Activated naive CD4-positive, alpha-beta T cell treated with anti-CD3 and anti-CD28 coated beads, Interleukin-2, amount 50 U/mL, for 24 hours (primary cell): ENCODE results near the gene JDP2.

ENCODE experiments used
- H3K27ac Mint-ChIP-seq: one replicate; pipeline ENCODE4 v1.8.0; 2021; ENCODE audit warnings: mild to moderate bottlenecking, mixed read lengths
- H3K27me3 Mint-ChIP-seq: one replicate; pipeline ENCODE4 v1.8.0; 2021; ENCODE audit warnings: mixed read lengths
- H3K36me3 Mint-ChIP-seq: one replicate; pipeline ENCODE4 v1.8.0; 2021; ENCODE audit warnings: mixed read lengths
- H3K4me1 Mint-ChIP-seq: one replicate; pipeline ENCODE4 v1.8.0; 2021; ENCODE audit warnings: mixed read lengths
- H3K4me3 Mint-ChIP-seq: one replicate; pipeline ENCODE4 v1.8.0; 2021; ENCODE audit warnings: mild to moderate bottlenecking, mixed read lengths
- H3K9me3 Mint-ChIP-seq: one replicate; pipeline ENCODE4 v1.8.0; 2021; ENCODE audit warnings: mixed read lengths

JDP2 gene

GRCh38 chr14:75428230-75429104 is 645 bp downstream of the JDP2 start:
- no peaks in the 10 kb centered on the region for H3K9me3 Mint-ChIP-seq
- H3K4me1 Mint-ChIP-seq: peaks cover 9% of the 10 kb centered on the region
- peaks cover 15% of the 10 kb centered on the region for H3K27me3 Mint-ChIP-seq
- H3K27ac Mint-ChIP-seq: no peak overlapping the region
- peak overlapping the region; percentile 76 for H3K4me3 Mint-ChIP-seq
- no peaks in the 10 kb centered on the region for H3K36me3 Mint-ChIP-seq

- Mint-ChIP-seq H3K9me3 (no peaks in the 10 kb centered on the region), H3K4me3 (peak overlapping the region; percentile 44), H3K4me1 (peaks cover 9% of the 10 kb centered on the region), H3K27ac (no peak overlapping the region), H3K36me3 (no peaks in the 10 kb centered on the region), H3K27me3 (peaks cover 15% of the 10 kb centered on the region)
Measured at GRCh38 chr14:75429562-75429961, 1.7 kb downstream of the JDP2 start.

DNA sequence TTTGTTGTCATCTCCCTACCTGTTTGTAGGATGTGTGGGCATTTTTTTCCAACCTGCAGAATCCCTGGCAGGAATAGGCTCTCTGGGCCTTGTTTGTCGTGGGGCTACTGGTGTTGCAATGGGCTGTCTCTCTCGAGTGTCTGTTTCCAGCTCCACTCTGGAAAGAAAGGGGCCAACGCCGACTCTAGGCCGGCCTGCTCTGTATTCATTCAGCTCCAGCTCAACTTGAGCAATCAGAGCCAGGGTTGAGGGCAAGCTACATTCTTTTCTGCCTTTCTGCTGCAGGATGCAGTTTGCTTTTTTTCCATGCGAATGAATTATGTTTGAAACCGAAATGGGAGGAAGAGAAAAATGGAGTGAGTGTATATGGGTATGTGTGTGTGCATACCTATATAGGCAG is 2.3 kb downstream of the JDP2 start:
- Mint-ChIP-seq H3K4me3 (no peak overlapping the region), H3K36me3 (no peaks in the 10 kb centered on the region), H3K27me3 (peaks cover 15% of the 10 kb centered on the region), H3K4me1 (peaks cover 11% of the 10 kb centered on the region), H3K9me3 (no peaks in the 10 kb centered on the region), H3K27ac (no peak overlapping the region)

GRCh38 chr14:75430526-75430925 is 2.7 kb downstream of the JDP2 start:
- peaks cover 15% of the 10 kb centered on the region for H3K4me1 Mint-ChIP-seq
- no peak overlapping the region for H3K4me3 Mint-ChIP-seq
- H3K27me3 Mint-ChIP-seq: peaks cover 15% of the 10 kb centered on the region

DNA sequence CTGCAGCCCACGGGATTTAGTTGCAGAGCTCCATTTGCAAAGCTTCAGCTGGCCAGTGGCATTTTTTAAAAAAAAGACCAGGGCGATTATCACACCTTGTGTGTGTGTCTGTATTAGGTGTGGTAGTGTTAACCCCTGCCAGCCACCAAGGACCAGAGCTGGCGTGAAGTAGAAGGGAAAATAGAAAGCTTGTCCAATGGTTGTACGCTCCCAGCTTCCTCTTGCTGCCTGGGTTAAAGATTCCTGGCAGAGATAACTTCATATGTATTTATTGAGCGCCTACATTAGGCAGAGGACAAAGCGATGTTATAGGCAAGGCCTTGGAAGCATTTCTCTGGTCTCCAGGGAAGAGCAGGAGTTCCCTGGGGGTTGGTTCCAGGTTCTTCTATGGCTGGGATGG is 3.2 kb downstream of the JDP2 start:
- H3K27me3 Mint-ChIP-seq: peaks cover 11% of the 10 kb centered on the region
- H3K27ac Mint-ChIP-seq: no peak overlapping the region
- peaks cover 17% of the 10 kb centered on the region for H3K4me1 Mint-ChIP-seq
- H3K36me3 Mint-ChIP-seq: no peaks in the 10 kb centered on the region
- H3K9me3 Mint-ChIP-seq: no peaks in the 10 kb centered on the region
- no peak overlapping the region for H3K4me3 Mint-ChIP-seq

More at GRCh38 chr14:75430526-75430925, 2.7 kb downstream of the JDP2 start:
- no peaks in the 10 kb centered on the region for H3K9me3 Mint-ChIP-seq
- H3K27ac Mint-ChIP-seq: no peak overlapping the region
- no peaks in the 10 kb centered on the region for H3K36me3 Mint-ChIP-seq

DNA sequence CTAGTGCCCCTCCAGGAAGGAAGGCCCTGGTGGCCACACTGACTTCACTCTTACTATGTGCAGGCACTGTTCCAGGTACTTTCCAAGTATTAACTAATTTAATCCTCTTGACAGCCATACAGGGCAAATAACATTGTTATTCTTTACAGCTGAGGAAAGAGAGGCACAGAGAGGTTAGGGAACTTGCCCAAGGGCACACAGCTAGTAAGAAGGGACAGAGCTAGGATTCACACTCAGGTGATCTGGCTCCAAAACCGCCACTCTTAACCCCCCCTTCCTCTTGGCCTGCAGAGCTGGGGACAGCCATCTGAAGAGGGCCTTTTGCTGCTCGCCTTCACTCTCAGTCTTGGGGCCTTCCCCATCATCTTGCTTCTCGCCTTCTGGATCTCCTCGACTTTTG is 4.0 kb downstream of the JDP2 start:
- H3K4me3 Mint-ChIP-seq: no peak overlapping the region
- no peaks in the 10 kb centered on the region for H3K36me3 Mint-ChIP-seq
- H3K9me3 Mint-ChIP-seq: no peaks in the 10 kb centered on the region
- H3K27ac Mint-ChIP-seq: no peak overlapping the region
- peaks cover 5% of the 10 kb centered on the region for H3K27me3 Mint-ChIP-seq
- peaks cover 14% of the 10 kb centered on the region for H3K4me1 Mint-ChIP-seq

DNA sequence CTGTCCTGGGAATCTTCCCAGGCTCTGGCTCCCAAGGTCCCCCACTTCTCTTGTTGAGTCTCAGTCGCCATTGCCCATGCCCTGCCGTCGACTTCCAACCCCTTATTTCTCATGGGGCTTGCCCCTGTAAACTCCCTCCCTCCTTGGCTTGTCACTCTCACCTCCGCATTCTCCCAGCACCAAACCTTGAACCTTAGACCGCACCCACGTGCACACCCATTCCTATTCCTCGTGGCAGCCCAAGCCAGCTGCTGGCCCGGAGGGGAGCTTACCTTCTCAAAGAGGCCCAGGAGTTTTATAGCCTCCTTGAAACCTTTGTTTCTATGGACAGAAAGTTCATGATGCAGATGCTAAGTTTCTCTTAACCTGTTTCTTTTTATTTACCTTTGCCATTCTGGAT is 4.6 kb downstream of the JDP2 start:
- no peak overlapping the region for H3K4me3 Mint-ChIP-seq
- H3K27ac Mint-ChIP-seq: no peak overlapping the region
- no peaks in the 10 kb centered on the region for H3K36me3 Mint-ChIP-seq
- no peaks in the 10 kb centered on the region for H3K9me3 Mint-ChIP-seq
- peaks cover 4% of the 10 kb centered on the region for H3K27me3 Mint-ChIP-seq
- peaks cover 13% of the 10 kb centered on the region for H3K4me1 Mint-ChIP-seq

DNA sequence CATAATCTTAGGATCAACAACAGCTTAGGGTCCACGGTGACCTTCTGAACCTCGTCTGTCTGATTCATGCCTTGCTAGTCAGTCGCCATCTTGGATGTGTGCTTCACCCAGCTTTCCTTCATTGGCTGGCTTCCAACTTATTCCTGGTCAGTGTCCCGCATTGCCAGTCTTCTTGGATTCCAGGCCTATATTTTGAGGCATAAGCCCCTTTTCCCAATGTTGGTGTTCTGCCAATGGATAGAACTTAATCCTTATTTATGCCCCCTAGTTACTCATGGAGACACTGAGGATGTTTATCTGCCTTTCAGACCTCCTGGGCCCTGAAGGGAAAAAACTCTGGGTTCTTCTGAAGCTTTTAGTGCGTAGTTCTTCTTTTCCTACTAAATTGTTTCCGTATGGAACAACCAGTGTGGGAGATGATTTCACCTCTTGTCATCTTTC is 5.8 kb downstream of the JDP2 start:
- H3K36me3 Mint-ChIP-seq: no peaks in the 10 kb centered on the region
- no peak overlapping the region for H3K4me3 Mint-ChIP-seq
- no peak overlapping the region for H3K27ac Mint-ChIP-seq
- H3K27me3 Mint-ChIP-seq: peaks cover 2% of the 10 kb centered on the region
- H3K4me1 Mint-ChIP-seq: peaks cover 13% of the 10 kb centered on the region
- H3K9me3 Mint-ChIP-seq: no peaks in the 10 kb centered on the region

GRCh38 chr14:75434138-75434889 is 6.5 kb downstream of the JDP2 start:
- H3K4me3 Mint-ChIP-seq: no peak overlapping the region
- H3K36me3 Mint-ChIP-seq: no peaks in the 10 kb centered on the region
- peaks cover 13% of the 10 kb centered on the region for H3K4me1 Mint-ChIP-seq
- no peaks in the 10 kb centered on the region for H3K27me3 Mint-ChIP-seq
- H3K9me3 Mint-ChIP-seq: no peaks in the 10 kb centered on the region
- H3K27ac Mint-ChIP-seq: no peak overlapping the region

DNA sequence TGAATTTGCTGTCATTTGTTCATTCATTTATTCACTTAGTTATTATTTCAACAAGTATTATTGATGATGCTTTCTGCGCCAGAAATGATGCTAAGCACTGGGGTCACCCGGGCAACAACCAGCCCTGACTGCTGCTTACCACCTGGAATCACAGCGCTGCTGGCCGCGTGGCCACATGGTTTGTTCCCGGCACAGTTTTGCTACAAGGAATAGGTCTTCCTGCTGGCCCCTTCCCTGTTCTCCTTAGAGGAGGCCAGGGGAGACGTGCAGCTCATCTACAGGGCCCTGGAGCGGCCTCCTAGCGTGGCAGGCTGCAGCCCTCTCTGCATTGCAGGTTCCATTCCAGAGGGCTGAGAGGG is 7.0 kb downstream of the JDP2 start:
- H3K4me3 Mint-ChIP-seq: no peak overlapping the region
- peaks cover 13% of the 10 kb centered on the region for H3K4me1 Mint-ChIP-seq
- no peaks in the 10 kb centered on the region for H3K36me3 Mint-ChIP-seq
- H3K27me3 Mint-ChIP-seq: no peaks in the 10 kb centered on the region
- no peaks in the 10 kb centered on the region for H3K9me3 Mint-ChIP-seq
- no peak overlapping the region for H3K27ac Mint-ChIP-seq

GRCh38 chr14:75435473-75435872 is 7.7 kb downstream of the JDP2 start:
- no peaks in the 10 kb centered on the region for H3K36me3 Mint-ChIP-seq
- peaks cover 13% of the 10 kb centered on the region for H3K4me1 Mint-ChIP-seq

DNA sequence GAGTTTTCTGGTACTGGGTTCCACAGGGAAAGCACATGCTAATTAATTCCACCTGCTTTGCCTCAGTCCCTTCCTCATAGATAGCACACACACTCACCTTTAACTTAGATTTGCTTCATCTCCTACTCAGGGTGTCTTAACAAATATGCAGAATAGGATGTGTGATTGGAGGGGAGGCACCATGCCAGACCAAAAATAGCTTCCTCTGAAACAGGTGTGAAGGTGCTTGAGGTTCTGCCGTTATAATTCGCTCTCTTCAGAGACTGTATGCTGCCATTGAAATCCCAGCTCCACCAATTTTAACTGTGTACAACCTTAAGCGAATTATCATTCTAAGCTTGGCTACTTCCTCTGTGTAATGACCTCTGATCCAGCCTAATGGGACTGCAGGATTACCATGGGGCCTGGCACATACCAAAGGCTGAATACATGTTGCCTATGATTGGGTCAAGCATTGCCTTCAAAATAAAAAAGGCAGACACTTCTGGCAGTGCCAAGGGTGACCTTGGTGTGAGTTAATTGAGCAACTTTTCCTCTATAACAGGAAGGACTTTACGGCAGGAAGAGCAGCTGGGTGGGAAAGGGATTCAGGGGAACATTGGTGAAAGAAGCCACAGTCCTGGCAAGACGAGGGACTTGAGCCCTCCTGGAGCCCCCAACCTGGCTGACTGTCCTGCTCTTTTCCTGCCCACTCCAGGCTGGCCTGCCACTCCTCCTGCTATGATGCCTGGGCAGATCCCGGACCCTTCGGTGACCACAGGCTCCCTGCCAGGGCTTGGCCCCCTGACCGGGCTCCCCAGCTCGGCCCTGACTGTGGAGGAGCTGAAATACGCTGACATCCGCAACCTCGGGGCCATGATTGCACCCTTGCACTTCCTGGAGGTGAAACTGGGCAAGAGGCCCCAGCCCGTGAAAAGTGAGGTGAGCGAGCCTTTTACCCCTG is 9.7 kb downstream of the JDP2 start:
- no peak overlapping the region for H3K27ac Mint-ChIP-seq

More at GRCh38 chr14:75435473-75435872, 7.7 kb downstream of the JDP2 start:
- H3K27ac Mint-ChIP-seq: no peak overlapping the region
- no peaks in the 10 kb centered on the region for H3K27me3 Mint-ChIP-seq
- H3K4me3 Mint-ChIP-seq: no peak overlapping the region
- no peaks in the 10 kb centered on the region for H3K9me3 Mint-ChIP-seq

GRCh38 chr14:75438486-75439080 is 10.8 kb downstream of the JDP2 start:
- Mint-ChIP-seq H3K4me3 (no peak overlapping the region), H3K27ac (no peak overlapping the region), H3K9me3 (no peaks in the 10 kb centered on the region), H3K36me3 (no peaks in the 10 kb centered on the region), H3K27me3 (no peaks in the 10 kb centered on the region), H3K4me1 (peaks cover 13% of the 10 kb centered on the region)

More for the DNA sequence above, 9.7 kb downstream of the JDP2 start:
- H3K27me3 Mint-ChIP-seq: no peaks in the 10 kb centered on the region
- no peak overlapping the region for H3K4me3 Mint-ChIP-seq
- no peaks in the 10 kb centered on the region for H3K36me3 Mint-ChIP-seq
- H3K9me3 Mint-ChIP-seq: no peaks in the 10 kb centered on the region
- H3K4me1 Mint-ChIP-seq: peaks cover 13% of the 10 kb centered on the region

- H3K4me3 Mint-ChIP-seq: no peak overlapping the region
Measured at GRCh38 chr14:75439989-75440388, 12.2 kb downstream of the JDP2 start.

More at GRCh38 chr14:75439989-75440388, 12.2 kb downstream of the JDP2 start:
- peaks cover 12% of the 10 kb centered on the region for H3K4me1 Mint-ChIP-seq
- H3K27ac Mint-ChIP-seq: no peak overlapping the region
- H3K9me3 Mint-ChIP-seq: no peaks in the 10 kb centered on the region
- no peaks in the 10 kb centered on the region for H3K27me3 Mint-ChIP-seq
- no peaks in the 10 kb centered on the region for H3K36me3 Mint-ChIP-seq
